ENCODE data around the gene TOP1.

DNA sequence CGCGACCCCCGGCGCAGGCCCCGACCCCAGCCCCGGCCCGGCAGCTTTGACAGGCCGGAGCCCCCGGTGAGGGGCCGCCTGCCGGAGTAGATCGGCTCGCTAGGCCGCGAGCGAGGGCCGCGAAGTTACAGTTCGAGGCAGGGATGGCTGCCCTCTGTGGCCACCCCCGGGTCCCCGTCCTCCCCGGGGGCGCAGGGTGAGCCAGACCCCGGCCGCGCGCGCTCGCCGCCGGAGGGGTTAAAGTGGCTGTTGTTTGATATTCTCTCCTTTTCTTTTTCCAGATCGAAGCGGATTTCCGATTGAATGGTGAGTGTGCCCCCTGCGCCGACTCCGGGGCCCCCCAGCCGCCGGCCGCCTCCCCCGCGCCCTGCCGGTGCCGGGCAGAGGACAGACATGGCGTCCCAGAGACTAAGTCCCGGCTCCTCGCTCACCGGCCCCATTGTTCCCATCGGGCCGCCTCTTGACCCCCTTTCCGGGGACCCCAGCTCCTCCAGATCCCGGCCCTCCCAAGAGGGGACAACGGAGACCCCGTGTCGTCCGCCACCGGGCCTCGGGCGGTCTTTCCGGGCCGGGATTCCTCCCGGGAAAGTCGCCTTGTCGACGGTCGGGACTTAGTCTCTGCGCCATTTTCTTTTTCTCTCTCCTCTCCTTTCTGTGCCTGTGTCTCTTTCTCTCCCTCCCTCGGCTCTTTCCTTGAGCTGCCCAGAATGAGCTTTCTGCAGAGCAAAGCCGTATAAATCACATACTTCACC lies 704 bp downstream of the TOP1 start:
- TF ChIP-seq, protein P1, sequence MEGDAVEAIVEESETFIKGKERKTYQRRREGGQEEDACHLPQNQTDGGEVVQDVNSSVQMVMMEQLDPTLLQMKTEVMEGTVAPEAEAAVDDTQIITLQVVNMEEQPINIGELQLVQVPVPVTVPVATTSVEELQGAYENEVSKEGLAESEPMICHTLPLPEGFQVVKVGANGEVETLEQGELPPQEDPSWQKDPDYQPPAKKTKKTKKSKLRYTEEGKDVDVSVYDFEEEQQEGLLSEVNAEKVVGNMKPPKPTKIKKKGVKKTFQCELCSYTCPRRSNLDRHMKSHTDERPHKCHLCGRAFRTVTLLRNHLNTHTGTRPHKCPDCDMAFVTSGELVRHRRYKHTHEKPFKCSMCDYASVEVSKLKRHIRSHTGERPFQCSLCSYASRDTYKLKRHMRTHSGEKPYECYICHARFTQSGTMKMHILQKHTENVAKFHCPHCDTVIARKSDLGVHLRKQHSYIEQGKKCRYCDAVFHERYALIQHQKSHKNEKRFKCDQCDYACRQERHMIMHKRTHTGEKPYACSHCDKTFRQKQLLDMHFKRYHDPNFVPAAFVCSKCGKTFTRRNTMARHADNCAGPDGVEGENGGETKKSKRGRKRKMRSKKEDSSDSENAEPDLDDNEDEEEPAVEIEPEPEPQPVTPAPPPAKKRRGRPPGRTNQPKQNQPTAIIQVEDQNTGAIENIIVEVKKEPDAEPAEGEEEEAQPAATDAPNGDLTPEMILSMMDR (IDR thresholded peaks at IDR 0.05; ENCODE audit: borderline replicate concordance, extremely low read depth, low read length, poor library complexity, severe bottlenecking): no peak
- no peak for TF ChIP-seq EZH2 (IDR thresholded peaks at IDR 0.05; ENCODE audit: borderline replicate concordance, low read depth, low read length, severe bottlenecking)
